ENCODE measurements around the gene RITA1. TPM values are rescaled to one million over a fixed set of nuclear protein-coding genes. Genes with fewer than 3 reads are reported as not detected.

The RITA1 gene
- total and polyA plus RNA-seq, 10 of the 15 experiments (the other 5 are each of a cell fraction or from before 2014, with no cell fraction given): 2.3 to 39.9 (median 24.8) TPM

DNA sequence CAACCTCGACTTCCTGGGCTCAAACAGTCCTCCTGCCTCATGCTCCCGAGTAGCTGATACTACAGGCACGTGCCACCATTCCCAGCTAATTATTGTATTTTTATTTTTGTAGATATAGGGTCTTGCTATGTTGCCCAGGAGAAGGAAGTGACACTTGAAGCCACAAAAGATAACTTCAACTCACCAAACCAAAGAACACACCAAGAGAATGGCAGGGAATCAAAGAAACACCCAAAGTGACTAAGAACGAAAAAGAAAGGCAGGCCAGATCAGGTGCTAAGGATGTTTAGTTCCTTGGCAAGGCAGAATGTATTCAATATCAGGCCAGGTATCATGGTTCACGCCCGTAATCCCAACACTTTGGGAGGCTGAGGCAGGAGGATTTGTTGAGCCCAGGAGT, 25.6 kb downstream of the RITA1 start:
- ChIA-PET CTCF (interaction anchor here (1.0 to 1.5 kb wide), 4 partner anchors 9 to 19 kb away, joined by 3 to 8 read pairs (median 4); no protein-coding TSS in a partner anchor), RAD21 (ENCODE audit: unreplicated experiment) (interaction anchor here (1.2 to 5.4 kb wide), 4 partner anchors 12 to 214 kb away, joined by 3 to 35 read pairs (median 10); partner anchors contain the start of gene TPCN1), SMC1A (ENCODE audit: uncharacterized antibody, unreplicated experiment) (interaction anchor here (0.9 to 11.1 kb wide), 4 partner anchors 12 to 25 kb away, joined by 3 to 237 read pairs (median 4); partner anchors contain the start of genes RITA1 and TPCN1), POLR2A (interaction anchor here (0.8 to 7.2 kb wide), 4 partner anchors 11 to 23 kb away, joined by 3 to 108 read pairs (median 35); partner anchors contain the start of gene TPCN1)
- H4K20me1 ChIP-seq (ENCODE audit: control insufficient read depth, insufficient read depth): no peaks in the 10 kb centered on the region
- 77% methylated on average over 6 of the region's 6 CpGs for WGBS (ENCODE audit: insufficient coverage, insufficient replicate concordance, low lambda C conversion rate, missing lambda C conversion rate)
- ATAC-seq: no peak
- no peak overlapping the region for H3K9ac ChIP-seq (ENCODE audit: control insufficient read depth, insufficient read depth, low read length)
- peaks cover 51% of the 10 kb centered on the region for H3K4me1 ChIP-seq (ENCODE audit: control insufficient read depth, insufficient read depth, low read length)
- intact Hi-C loops (cut with micrococcal nuclease; ENCODE audit: unreplicated experiment): no loop called here
- no peak overlapping the region for H2AFZ ChIP-seq (ENCODE audit: control insufficient read depth, low read depth, low read length)
- DNase-seq (ENCODE audit: low read depth, low spot score): no peak
- no peaks in the 10 kb centered on the region for H3K36me3 ChIP-seq (ENCODE audit: control insufficient read depth in 2 of 2, insufficient read depth in 2 of 2, low read length in 1 of 2)
- H3K79me2 ChIP-seq (ENCODE audit: control insufficient read depth, insufficient read depth, low read length): no peaks in the 10 kb centered on the region
- no peak overlapping the region for H3K4me3 ChIP-seq
- no peaks in the 10 kb centered on the region for H3K9me3 ChIP-seq (replicated peaks; ENCODE audit: control insufficient read depth, insufficient read depth, low read length)
- H3K27me3 ChIP-seq (replicated peaks in 1 of 2; ENCODE audit: control insufficient read depth in 2 of 2, insufficient read depth in 2 of 2, low read length in 1 of 2): no peaks in the 10 kb centered on the region
- in situ Hi-C loops (cut with MboI): loop anchor here (25.0 kb wide), 1 partner anchor 1774 kb away; no protein-coding TSS in a partner anchor
- FAIRE-seq: no peak
- BruUV-seq (replicated peaks): no TSS peak
- no peak overlapping the region for H3K27ac ChIP-seq (ENCODE audit: control insufficient read depth, insufficient read depth)
- H3K4me2 ChIP-seq (ENCODE audit: control insufficient read depth, insufficient read depth): no peak overlapping the region
- TF ChIP-seq ZNF24 (IDR thresholded peaks at IDR 0.05): no peak
- 0 out of 4 replicates have a peak, but pooled peaks of 1 of the 2 experiments have one; percentile 28 for TF ChIP-seq ETV6 (conservative IDR thresholded peaks at IDR 0.05 in 1 of 2, IDR thresholded peaks at IDR 0.05 in 1 of 2; ENCODE audit: borderline replicate concordance in 1 of 2, low read depth in 1 of 2)
- TF ChIP-seq, protein P1, sequence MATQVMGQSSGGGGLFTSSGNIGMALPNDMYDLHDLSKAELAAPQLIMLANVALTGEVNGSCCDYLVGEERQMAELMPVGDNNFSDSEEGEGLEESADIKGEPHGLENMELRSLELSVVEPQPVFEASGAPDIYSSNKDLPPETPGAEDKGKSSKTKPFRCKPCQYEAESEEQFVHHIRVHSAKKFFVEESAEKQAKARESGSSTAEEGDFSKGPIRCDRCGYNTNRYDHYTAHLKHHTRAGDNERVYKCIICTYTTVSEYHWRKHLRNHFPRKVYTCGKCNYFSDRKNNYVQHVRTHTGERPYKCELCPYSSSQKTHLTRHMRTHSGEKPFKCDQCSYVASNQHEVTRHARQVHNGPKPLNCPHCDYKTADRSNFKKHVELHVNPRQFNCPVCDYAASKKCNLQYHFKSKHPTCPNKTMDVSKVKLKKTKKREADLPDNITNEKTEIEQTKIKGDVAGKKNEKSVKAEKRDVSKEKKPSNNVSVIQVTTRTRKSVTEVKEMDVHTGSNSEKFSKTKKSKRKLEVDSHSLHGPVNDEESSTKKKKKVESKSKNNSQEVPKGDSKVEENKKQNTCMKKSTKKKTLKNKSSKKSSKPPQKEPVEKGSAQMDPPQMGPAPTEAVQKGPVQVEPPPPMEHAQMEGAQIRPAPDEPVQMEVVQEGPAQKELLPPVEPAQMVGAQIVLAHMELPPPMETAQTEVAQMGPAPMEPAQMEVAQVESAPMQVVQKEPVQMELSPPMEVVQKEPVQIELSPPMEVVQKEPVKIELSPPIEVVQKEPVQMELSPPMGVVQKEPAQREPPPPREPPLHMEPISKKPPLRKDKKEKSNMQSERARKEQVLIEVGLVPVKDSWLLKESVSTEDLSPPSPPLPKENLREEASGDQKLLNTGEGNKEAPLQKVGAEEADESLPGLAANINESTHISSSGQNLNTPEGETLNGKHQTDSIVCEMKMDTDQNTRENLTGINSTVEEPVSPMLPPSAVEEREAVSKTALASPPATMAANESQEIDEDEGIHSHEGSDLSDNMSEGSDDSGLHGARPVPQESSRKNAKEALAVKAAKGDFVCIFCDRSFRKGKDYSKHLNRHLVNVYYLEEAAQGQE (IDR thresholded peaks at IDR 0.05; ENCODE audit: low read depth, low read length): no peak
- no peak for TF ChIP-seq POLR2A (IDR thresholded peaks at IDR 0.05; ENCODE audit: low read depth, low read length)
- TF ChIP-seq CREB1 (IDR thresholded peaks at IDR 0.05; ENCODE audit: low read depth): no peak
- TF ChIP-seq BMI1 (IDR thresholded peaks at IDR 0.05; ENCODE audit: borderline replicate concordance): no peak
- TF ChIP-seq, protein P2, sequence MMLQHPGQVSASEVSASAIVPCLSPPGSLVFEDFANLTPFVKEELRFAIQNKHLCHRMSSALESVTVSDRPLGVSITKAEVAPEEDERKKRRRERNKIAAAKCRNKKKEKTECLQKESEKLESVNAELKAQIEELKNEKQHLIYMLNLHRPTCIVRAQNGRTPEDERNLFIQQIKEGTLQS (IDR thresholded peaks at IDR 0.05; ENCODE audit: borderline replicate concordance, extremely low read depth, low read depth, low read length): no peak
- no peak for TF ChIP-seq IKZF1 (conservative IDR thresholded peaks at IDR 0.05)
- TF ChIP-seq, protein P3, sequence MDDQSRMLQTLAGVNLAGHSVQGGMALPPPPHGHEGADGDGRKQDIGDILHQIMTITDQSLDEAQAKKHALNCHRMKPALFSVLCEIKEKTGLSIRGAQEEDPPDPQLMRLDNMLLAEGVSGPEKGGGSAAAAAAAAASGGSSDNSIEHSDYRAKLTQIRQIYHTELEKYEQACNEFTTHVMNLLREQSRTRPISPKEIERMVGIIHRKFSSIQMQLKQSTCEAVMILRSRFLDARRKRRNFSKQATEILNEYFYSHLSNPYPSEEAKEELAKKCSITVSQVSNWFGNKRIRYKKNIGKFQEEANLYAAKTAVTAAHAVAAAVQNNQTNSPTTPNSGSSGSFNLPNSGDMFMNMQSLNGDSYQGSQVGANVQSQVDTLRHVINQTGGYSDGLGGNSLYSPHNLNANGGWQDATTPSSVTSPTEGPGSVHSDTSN (IDR thresholded peaks at IDR 0.05; ENCODE audit: insufficient replicate concordance, low read depth, low read length): no peak
- peak; percentile 46 for TF ChIP-seq EED (IDR thresholded peaks at IDR 0.05; ENCODE audit: low read depth)
- peak; percentile 80 for TF ChIP-seq RUNX3 (IDR thresholded peaks at IDR 0.05; ENCODE audit: low read length)
- TF ChIP-seq, protein P4, sequence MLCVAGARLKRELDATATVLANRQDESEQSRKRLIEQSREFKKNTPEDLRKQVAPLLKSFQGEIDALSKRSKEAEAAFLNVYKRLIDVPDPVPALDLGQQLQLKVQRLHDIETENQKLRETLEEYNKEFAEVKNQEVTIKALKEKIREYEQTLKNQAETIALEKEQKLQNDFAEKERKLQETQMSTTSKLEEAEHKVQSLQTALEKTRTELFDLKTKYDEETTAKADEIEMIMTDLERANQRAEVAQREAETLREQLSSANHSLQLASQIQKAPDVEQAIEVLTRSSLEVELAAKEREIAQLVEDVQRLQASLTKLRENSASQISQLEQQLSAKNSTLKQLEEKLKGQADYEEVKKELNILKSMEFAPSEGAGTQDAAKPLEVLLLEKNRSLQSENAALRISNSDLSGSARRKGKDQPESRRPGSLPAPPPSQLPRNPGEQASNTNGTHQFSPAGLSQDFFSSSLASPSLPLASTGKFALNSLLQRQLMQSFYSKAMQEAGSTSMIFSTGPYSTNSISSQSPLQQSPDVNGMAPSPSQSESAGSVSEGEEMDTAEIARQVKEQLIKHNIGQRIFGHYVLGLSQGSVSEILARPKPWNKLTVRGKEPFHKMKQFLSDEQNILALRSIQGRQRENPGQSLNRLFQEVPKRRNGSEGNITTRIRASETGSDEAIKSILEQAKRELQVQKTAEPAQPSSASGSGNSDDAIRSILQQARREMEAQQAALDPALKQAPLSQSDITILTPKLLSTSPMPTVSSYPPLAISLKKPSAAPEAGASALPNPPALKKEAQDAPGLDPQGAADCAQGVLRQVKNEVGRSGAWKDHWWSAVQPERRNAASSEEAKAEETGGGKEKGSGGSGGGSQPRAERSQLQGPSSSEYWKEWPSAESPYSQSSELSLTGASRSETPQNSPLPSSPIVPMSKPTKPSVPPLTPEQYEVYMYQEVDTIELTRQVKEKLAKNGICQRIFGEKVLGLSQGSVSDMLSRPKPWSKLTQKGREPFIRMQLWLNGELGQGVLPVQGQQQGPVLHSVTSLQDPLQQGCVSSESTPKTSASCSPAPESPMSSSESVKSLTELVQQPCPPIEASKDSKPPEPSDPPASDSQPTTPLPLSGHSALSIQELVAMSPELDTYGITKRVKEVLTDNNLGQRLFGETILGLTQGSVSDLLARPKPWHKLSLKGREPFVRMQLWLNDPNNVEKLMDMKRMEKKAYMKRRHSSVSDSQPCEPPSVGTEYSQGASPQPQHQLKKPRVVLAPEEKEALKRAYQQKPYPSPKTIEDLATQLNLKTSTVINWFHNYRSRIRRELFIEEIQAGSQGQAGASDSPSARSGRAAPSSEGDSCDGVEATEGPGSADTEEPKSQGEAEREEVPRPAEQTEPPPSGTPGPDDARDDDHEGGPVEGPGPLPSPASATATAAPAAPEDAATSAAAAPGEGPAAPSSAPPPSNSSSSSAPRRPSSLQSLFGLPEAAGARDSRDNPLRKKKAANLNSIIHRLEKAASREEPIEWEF (IDR thresholded peaks at IDR 0.05; ENCODE audit: insufficient replicate concordance, low read depth, low read length): no peak
- TF ChIP-seq NBN (IDR thresholded peaks at IDR 0.05): no peak
- TF ChIP-seq NFIC (IDR thresholded peaks at IDR 0.05; ENCODE audit: low read depth, low read length): peak; percentile 43; the same call in 1 of the 2 replicates
